ENCODE data around the gene LYZL2.
A peak's percentile ranks its signal among the peaks of the same experiment; 100 is the strongest.
"Not testable (repeated sequence)": the region's sequence is repeated elsewhere in the genome, so short reads cannot be mapped to it uniquely, and the experiment has no call there.

LYZL2 gene

GRCh38 chr10:30596493-30597432 lies 32.8 kb downstream of the LYZL2 start:
- H3K4me3 ChIP-seq, result not testable (repeated sequence)

GRCh38 chr10:30596013-30596412 lies 33.5 kb downstream of the LYZL2 start:
- no peak overlapping the region for H3K27ac ChIP-seq

More at GRCh38 chr10:30596493-30597432, 32.8 kb downstream of the LYZL2 start:
- not testable (repeated sequence) for H3K27ac ChIP-seq

GRCh38 chr10:30594077-30594476 lies 35.5 kb downstream of the LYZL2 start:
- no peak overlapping the region for H3K27ac ChIP-seq
- H3K4me3 ChIP-seq, result no peak overlapping the region

More at GRCh38 chr10:30596013-30596412, 33.5 kb downstream of the LYZL2 start:
- H3K4me3 ChIP-seq, result no peak overlapping the region

GRCh38 chr10:30592770-30593169 lies 36.8 kb downstream of the LYZL2 start:
- H3K4me3 ChIP-seq, H3K27ac ChIP-seq: not testable (repeated sequence)

GRCh38 chr10:30591249-30591670 lies 38.3 kb downstream of the LYZL2 start:
- H3K4me3 ChIP-seq, result no peak overlapping the region
- no peak overlapping the region for H3K27ac ChIP-seq

GRCh38 chr10:30589441-30589840 lies 40.1 kb downstream of the LYZL2 start:
- Histone ChIP-seq H3K27ac (no peak overlapping the region), H3K4me3 (no peak overlapping the region)

- Histone ChIP-seq H3K4me3 (no peak overlapping the region), H3K27ac (peak overlapping the region in 1 of 21 experiments; percentile 57)
Observed at GRCh38 chr10:30587522-30588031, 42.0 kb downstream of the LYZL2 start.

GRCh38 chr10:30586828-30587227 lies 42.7 kb downstream of the LYZL2 start:
- no peak overlapping the region for H3K27ac ChIP-seq
- H3K4me3 ChIP-seq, result no peak overlapping the region

GRCh38 chr10:30583778-30584415 lies 45.7 kb downstream of the LYZL2 start:
- peak overlapping the region in 19 of 21 experiments; percentile 17 to 80 (median 57) for H3K27ac ChIP-seq
- H3K4me3 ChIP-seq, result peak overlapping the region in 6 of 7 experiments; percentile 6 to 29 (median 10)

GRCh38 chr10:30581779-30582380 lies 47.7 kb downstream of the LYZL2 start:
- no peak overlapping the region for H3K27ac ChIP-seq
- no peak overlapping the region for H3K4me3 ChIP-seq

GRCh38 chr10:30580676-30581075 lies 48.9 kb downstream of the LYZL2 start:
- no peak overlapping the region for H3K4me3 ChIP-seq
- H3K27ac ChIP-seq, result no peak overlapping the region

- Histone ChIP-seq H3K27ac (no peak overlapping the region), H3K4me3 (no peak overlapping the region)
Observed at GRCh38 chr10:30580241-30580640, 49.3 kb downstream of the LYZL2 start.

GRCh38 chr10:30579574-30579973 lies 50.0 kb downstream of the LYZL2 start:
- Histone ChIP-seq H3K27ac (no peak overlapping the region), H3K4me3 (no peak overlapping the region)

GRCh38 chr10:30577048-30577447 lies 52.5 kb downstream of the LYZL2 start:
- Histone ChIP-seq H3K4me3 (no peak overlapping the region), H3K27ac (no peak overlapping the region)

- H3K4me3 ChIP-seq, result no peak overlapping the region
- H3K27ac ChIP-seq, result no peak overlapping the region
Observed at GRCh38 chr10:30576641-30577040, 52.9 kb downstream of the LYZL2 start.

- Histone ChIP-seq H3K4me3 (no peak overlapping the region), H3K27ac (no peak overlapping the region)
Observed at GRCh38 chr10:30574432-30574796, 55.1 kb downstream of the LYZL2 start.

- Histone ChIP-seq H3K4me3 (no peak overlapping the region), H3K27ac (no peak overlapping the region)
Observed at GRCh38 chr10:30573721-30574431, 55.7 kb downstream of the LYZL2 start.

- Histone ChIP-seq H3K27ac (no peak overlapping the region), H3K4me3 (no peak overlapping the region)
Observed at GRCh38 chr10:30565449-30565848, 64.1 kb downstream of the LYZL2 start.

- H3K27ac ChIP-seq, result no peak overlapping the region
Observed at GRCh38 chr10:30562787-30563186, 66.8 kb downstream of the LYZL2 start.

More at GRCh38 chr10:30562787-30563186, 66.8 kb downstream of the LYZL2 start:
- no peak overlapping the region for H3K4me3 ChIP-seq
